ENCODE results near the gene PSMD13.

Gene PSMD13

GRCh38 chr11:202490-202889 lies 34.3 kb upstream of the PSMD13 start:
- H3K4me3 ChIP-seq (ENCODE audit: low read depth, low read length), result no peak overlapping the region
- no peak for DNase-seq (ENCODE audit: low read depth)
- no peak for TF ChIP-seq CTCF (conservative IDR thresholded peaks at IDR 0.05; ENCODE audit: low read depth, low read length)

- no peak for DNase-seq (ENCODE audit: low read depth)
- no peak for TF ChIP-seq CTCF (conservative IDR thresholded peaks at IDR 0.05; ENCODE audit: low read depth, low read length)
- no peak overlapping the region for H3K4me3 ChIP-seq (ENCODE audit: low read depth, low read length)
Observed at GRCh38 chr11:203056-203944, 33.5 kb upstream of the PSMD13 start.

GRCh38 chr11:203945-204586 lies 32.7 kb upstream of the PSMD13 start:
- TF ChIP-seq CTCF (conservative IDR thresholded peaks at IDR 0.05; ENCODE audit: low read depth, low read length), result no peak
- no peak overlapping the region for H3K4me3 ChIP-seq (ENCODE audit: low read depth, low read length)
- no peak for DNase-seq (ENCODE audit: low read depth)

- no peak for TF ChIP-seq CTCF (conservative IDR thresholded peaks at IDR 0.05; ENCODE audit: low read depth, low read length)
- DNase-seq (ENCODE audit: low read depth), result no peak
- no peak overlapping the region for H3K4me3 ChIP-seq (ENCODE audit: low read depth, low read length)
Observed at GRCh38 chr11:204587-205109, 32.1 kb upstream of the PSMD13 start.

- peak overlapping the region; percentile 96 for H3K4me3 ChIP-seq (ENCODE audit: low read depth, low read length)
- no peak for TF ChIP-seq CTCF (conservative IDR thresholded peaks at IDR 0.05; ENCODE audit: low read depth, low read length)
- no peak for DNase-seq (ENCODE audit: low read depth)
Observed at GRCh38 chr11:205221-206001, 31.4 kb upstream of the PSMD13 start.

GRCh38 chr11:206002-206384 lies 30.8 kb upstream of the PSMD13 start:
- H3K4me3 ChIP-seq (ENCODE audit: low read depth, low read length), result peak overlapping the region; percentile 96
- no peak for TF ChIP-seq CTCF (conservative IDR thresholded peaks at IDR 0.05; ENCODE audit: low read depth, low read length)

More at GRCh38 chr11:206002-206384, 30.8 kb upstream of the PSMD13 start:
- no peak for DNase-seq (ENCODE audit: low read depth)
